GM12864 (cell line): ENCODE measurements around the gene ARMH1.

Experiments
- DNase-seq: peaks from one replicate; pipeline ENCODE4 v3.0.0-alpha.2; 2011; ENCODE audit warnings: low read depth
- H3K4me3 ChIP-seq: 2 replicates; pipeline ENCODE4 v1.5.1; 2011; ENCODE audit warnings: mild to moderate bottlenecking, low read depth, low read length, control low read depth
- CTCF ChIP-seq: IDR thresholded peaks from 2 replicates; pipeline ENCODE4 v1.5.1; 2011; ENCODE audit warnings: low read depth, mild to moderate bottlenecking, moderate library complexity, low read length, control low read depth, inconsistent platforms; ENCODE audit errors: missing control alignments

ARMH1 gene

GRCh38 chr1:44631647-44632539 is 42.6 kb upstream of the ARMH1 start:
- no peak for TF ChIP-seq CTCF
- DNase-seq, result peak; percentile 60
- H3K4me3 ChIP-seq, result peak overlapping the region; percentile 76

GRCh38 chr1:44632598-44632997 is 41.9 kb upstream of the ARMH1 start:
- peak overlapping the region; percentile 76 for H3K4me3 ChIP-seq
- DNase-seq, result no peak
- no peak for TF ChIP-seq CTCF

- no peak for TF ChIP-seq CTCF
- H3K4me3 ChIP-seq, result no peak overlapping the region
These were observed 39.8 kb upstream of the ARMH1 start for GRCh38 chr1:44634606-44635189.

GRCh38 chr1:44635439-44635838 is 39.1 kb upstream of the ARMH1 start:
- no peak for DNase-seq

More at GRCh38 chr1:44634606-44635189, 39.8 kb upstream of the ARMH1 start:
- no peak for DNase-seq

GRCh38 chr1:44636083-44636687 is 38.3 kb upstream of the ARMH1 start:
- no peak for TF ChIP-seq CTCF
- no peak for DNase-seq

More at GRCh38 chr1:44635439-44635838, 39.1 kb upstream of the ARMH1 start:
- no peak for TF ChIP-seq CTCF
- H3K4me3 ChIP-seq, result no peak overlapping the region

GRCh38 chr1:44636688-44637598 is 37.6 kb upstream of the ARMH1 start:
- no peak for DNase-seq
- no peak for TF ChIP-seq CTCF
- no peak overlapping the region for H3K4me3 ChIP-seq

More at GRCh38 chr1:44636083-44636687, 38.3 kb upstream of the ARMH1 start:
- no peak overlapping the region for H3K4me3 ChIP-seq
